ENCODE measurements around the gene SPRY4.

GRCh38 chr5:142358648-142359047, 33.8 kb upstream of the SPRY4 start:
- TF ChIP-seq REST (IDR thresholded peaks at IDR 0.05) (no peak), JUND (IDR thresholded peaks at IDR 0.05) (no peak), YY1 (IDR thresholded peaks at IDR 0.05) (no peak), TAF1 (conservative IDR thresholded peaks at IDR 0.05) (no peak), RXRA (IDR thresholded peaks at IDR 0.05) (no peak), MAX (IDR thresholded peaks at IDR 0.05) (no peak), GABPA (IDR thresholded peaks at IDR 0.05 in 1 of 2, conservative IDR thresholded peaks at IDR 0.05 in 1 of 2) (no peak), RAD21 (IDR thresholded peaks at IDR 0.05) (no peak), FOXA1 (IDR thresholded peaks at IDR 0.05) (no peak), EGR1 (IDR thresholded peaks at IDR 0.05; ENCODE audit: low read depth in 2 of 2) (no peak), SP1 (IDR thresholded peaks at IDR 0.05) (no peak), FOXA2 (IDR thresholded peaks at IDR 0.05) (no peak)
- TF ChIP-seq, protein P1, sequence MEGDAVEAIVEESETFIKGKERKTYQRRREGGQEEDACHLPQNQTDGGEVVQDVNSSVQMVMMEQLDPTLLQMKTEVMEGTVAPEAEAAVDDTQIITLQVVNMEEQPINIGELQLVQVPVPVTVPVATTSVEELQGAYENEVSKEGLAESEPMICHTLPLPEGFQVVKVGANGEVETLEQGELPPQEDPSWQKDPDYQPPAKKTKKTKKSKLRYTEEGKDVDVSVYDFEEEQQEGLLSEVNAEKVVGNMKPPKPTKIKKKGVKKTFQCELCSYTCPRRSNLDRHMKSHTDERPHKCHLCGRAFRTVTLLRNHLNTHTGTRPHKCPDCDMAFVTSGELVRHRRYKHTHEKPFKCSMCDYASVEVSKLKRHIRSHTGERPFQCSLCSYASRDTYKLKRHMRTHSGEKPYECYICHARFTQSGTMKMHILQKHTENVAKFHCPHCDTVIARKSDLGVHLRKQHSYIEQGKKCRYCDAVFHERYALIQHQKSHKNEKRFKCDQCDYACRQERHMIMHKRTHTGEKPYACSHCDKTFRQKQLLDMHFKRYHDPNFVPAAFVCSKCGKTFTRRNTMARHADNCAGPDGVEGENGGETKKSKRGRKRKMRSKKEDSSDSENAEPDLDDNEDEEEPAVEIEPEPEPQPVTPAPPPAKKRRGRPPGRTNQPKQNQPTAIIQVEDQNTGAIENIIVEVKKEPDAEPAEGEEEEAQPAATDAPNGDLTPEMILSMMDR (IDR thresholded peaks at IDR 0.05; ENCODE audit: low read depth, low read length, missing input control) = no peak
- TF ChIP-seq, protein P2, sequence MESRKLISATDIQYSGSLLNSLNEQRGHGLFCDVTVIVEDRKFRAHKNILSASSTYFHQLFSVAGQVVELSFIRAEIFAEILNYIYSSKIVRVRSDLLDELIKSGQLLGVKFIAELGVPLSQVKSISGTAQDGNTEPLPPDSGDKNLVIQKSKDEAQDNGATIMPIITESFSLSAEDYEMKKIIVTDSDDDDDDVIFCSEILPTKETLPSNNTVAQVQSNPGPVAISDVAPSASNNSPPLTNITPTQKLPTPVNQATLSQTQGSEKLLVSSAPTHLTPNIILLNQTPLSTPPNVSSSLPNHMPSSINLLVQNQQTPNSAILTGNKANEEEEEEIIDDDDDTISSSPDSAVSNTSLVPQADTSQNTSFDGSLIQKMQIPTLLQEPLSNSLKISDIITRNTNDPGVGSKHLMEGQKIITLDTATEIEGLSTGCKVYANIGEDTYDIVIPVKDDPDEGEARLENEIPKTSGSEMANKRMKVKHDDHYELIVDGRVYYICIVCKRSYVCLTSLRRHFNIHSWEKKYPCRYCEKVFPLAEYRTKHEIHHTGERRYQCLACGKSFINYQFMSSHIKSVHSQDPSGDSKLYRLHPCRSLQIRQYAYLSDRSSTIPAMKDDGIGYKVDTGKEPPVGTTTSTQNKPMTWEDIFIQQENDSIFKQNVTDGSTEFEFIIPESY (IDR thresholded peaks at IDR 0.05) = no peak

Measured in liver (tissue), 3 donors.